GM18499 (cell line): ENCODE results near the gene CRISPLD2.

Experiments
- ATAC-seq: cut with Tn5 transposase; IDR thresholded peaks from one replicate; pipeline ENCODE4 v1.9.1; 2021; ENCODE audit warnings: moderate number of reproducible peaks; ENCODE audit not compliant: insufficient read depth, unreplicated experiment

The CRISPLD2 gene

GRCh38 chr16:84819644-84820304, at the start of gene CRISPLD2:
Gene CRISPLD2, plus strand, starts transcription at chr16:84819985. Its CDS starts 18,511 bp downstream, at chr16:84838496.
- no peak for ATAC-seq

- no peak for ATAC-seq
Measured at GRCh38 chr16:84773312-84773711, 46.5 kb upstream of the CRISPLD2 start.

- no peak for ATAC-seq
Measured at GRCh38 chr16:84774810-84775209, 45.0 kb upstream of the CRISPLD2 start.

- ATAC-seq: no peak
Measured at GRCh38 chr16:84775262-84775810, 44.4 kb upstream of the CRISPLD2 start.

GRCh38 chr16:84777435-84777834, 42.4 kb upstream of the CRISPLD2 start:
- no peak for ATAC-seq

GRCh38 chr16:84778720-84779119, 41.1 kb upstream of the CRISPLD2 start:
- ATAC-seq: no peak

GRCh38 chr16:84780063-84780462, 39.7 kb upstream of the CRISPLD2 start:
- no peak for ATAC-seq

- no peak for ATAC-seq
Measured at GRCh38 chr16:84780544-84781376, 39.0 kb upstream of the CRISPLD2 start.

- ATAC-seq: no peak
Measured at GRCh38 chr16:84782846-84783245, 36.9 kb upstream of the CRISPLD2 start.

- no peak for ATAC-seq
Measured at GRCh38 chr16:84785843-84786581, 33.8 kb upstream of the CRISPLD2 start.

- ATAC-seq: no peak
Measured at GRCh38 chr16:84786605-84787262, 33.1 kb upstream of the CRISPLD2 start.

GRCh38 chr16:84787263-84787622, 32.5 kb upstream of the CRISPLD2 start:
- no peak for ATAC-seq

GRCh38 chr16:84788920-84789391, 30.8 kb upstream of the CRISPLD2 start:
- ATAC-seq: no peak

GRCh38 chr16:84789431-84789830, 30.4 kb upstream of the CRISPLD2 start:
- ATAC-seq: no peak

- ATAC-seq: no peak
Measured at GRCh38 chr16:84790301-84790700, 29.5 kb upstream of the CRISPLD2 start.

- no peak for ATAC-seq
Measured at GRCh38 chr16:84791088-84791487, 28.7 kb upstream of the CRISPLD2 start.

- ATAC-seq: no peak
Measured at GRCh38 chr16:84791501-84791900, 28.3 kb upstream of the CRISPLD2 start.

GRCh38 chr16:84794186-84794585, 25.6 kb upstream of the CRISPLD2 start:
- no peak for ATAC-seq

- no peak for ATAC-seq
Measured at GRCh38 chr16:84794626-84795025, 25.2 kb upstream of the CRISPLD2 start.
